Measurements from ENCODE around the gene CMIP.

The CMIP gene

GRCh38 chr16:81612351-81613163 is 167.9 kb downstream of the CMIP start:
- Histone ChIP-seq H3K4me1 (ENCODE audit: insufficient read depth, low read length) (peaks cover 5% of the 10 kb centered on the region; the same call in 1 of the 2 replicates), H3K36me3 (ENCODE audit: insufficient read depth, low read length) (peaks cover 90% of the 10 kb centered on the region), H3K27ac (ENCODE audit: low read length) (no peak overlapping the region), H3K27me3 (ENCODE audit: insufficient read depth, low read length, poor library complexity) (no peaks in the 10 kb centered on the region), H2AFZ (ENCODE audit: low read depth, low read length) (no peak overlapping the region), H3K9me3 (ENCODE audit: insufficient read depth, low read length, severe bottlenecking) (no peaks in the 10 kb centered on the region), H3K4me3 (ENCODE audit: low read depth in 1 of 2, low read length in 2 of 2) (no peak overlapping the region), H4K20me1 (ENCODE audit: insufficient read depth, low read length) (peaks cover 63% of the 10 kb centered on the region), H3K79me2 (ENCODE audit: insufficient read depth, low read length) (peaks cover 27% of the 10 kb centered on the region), H3K4me2 (ENCODE audit: insufficient read depth, low read length) (no peak overlapping the region), H3K9ac (ENCODE audit: low read depth, low read length) (no peak overlapping the region)
- DNase-seq: no peak
- TF ChIP-seq, protein P1, sequence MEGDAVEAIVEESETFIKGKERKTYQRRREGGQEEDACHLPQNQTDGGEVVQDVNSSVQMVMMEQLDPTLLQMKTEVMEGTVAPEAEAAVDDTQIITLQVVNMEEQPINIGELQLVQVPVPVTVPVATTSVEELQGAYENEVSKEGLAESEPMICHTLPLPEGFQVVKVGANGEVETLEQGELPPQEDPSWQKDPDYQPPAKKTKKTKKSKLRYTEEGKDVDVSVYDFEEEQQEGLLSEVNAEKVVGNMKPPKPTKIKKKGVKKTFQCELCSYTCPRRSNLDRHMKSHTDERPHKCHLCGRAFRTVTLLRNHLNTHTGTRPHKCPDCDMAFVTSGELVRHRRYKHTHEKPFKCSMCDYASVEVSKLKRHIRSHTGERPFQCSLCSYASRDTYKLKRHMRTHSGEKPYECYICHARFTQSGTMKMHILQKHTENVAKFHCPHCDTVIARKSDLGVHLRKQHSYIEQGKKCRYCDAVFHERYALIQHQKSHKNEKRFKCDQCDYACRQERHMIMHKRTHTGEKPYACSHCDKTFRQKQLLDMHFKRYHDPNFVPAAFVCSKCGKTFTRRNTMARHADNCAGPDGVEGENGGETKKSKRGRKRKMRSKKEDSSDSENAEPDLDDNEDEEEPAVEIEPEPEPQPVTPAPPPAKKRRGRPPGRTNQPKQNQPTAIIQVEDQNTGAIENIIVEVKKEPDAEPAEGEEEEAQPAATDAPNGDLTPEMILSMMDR (IDR thresholded peaks at IDR 0.05; ENCODE audit: borderline replicate concordance, extremely low read depth, low read length, poor library complexity, severe bottlenecking): no peak
- no peak for TF ChIP-seq EZH2 (IDR thresholded peaks at IDR 0.05; ENCODE audit: borderline replicate concordance, low read depth, low read length, severe bottlenecking)
- no peak for ATAC-seq (ENCODE audit: insufficient read depth, low read depth)

DNA sequence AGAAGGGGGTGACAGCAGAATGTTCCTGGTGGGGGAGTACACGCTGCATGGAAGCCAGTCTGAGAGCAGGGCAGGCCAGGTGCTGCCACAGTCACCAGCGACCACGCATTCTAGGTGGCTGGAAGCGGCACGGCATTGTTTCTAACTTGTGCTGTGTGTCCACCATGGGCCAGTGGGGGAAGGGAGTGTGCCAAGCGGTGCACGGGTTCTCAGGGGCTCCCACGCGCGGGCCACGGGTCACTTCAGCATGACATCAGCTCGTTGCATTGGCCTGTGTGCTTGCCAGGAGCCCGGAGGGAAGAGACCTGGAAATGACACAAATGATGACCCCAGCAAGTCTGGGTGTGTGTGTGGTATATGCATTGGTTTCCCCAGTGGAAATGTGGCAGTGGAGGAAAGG is 169.6 kb downstream of the CMIP start:
- peaks cover 5% of the 10 kb centered on the region; the same call in 1 of the 2 replicates for H3K4me1 ChIP-seq (ENCODE audit: insufficient read depth, low read length)
- H4K20me1 ChIP-seq (ENCODE audit: insufficient read depth, low read length): peaks cover 75% of the 10 kb centered on the region
- no peak overlapping the region for H3K27ac ChIP-seq (ENCODE audit: low read length)
- DNase-seq (no peak), ATAC-seq (ENCODE audit: insufficient read depth, low read depth) (no peak)
- H3K9me3 ChIP-seq (ENCODE audit: insufficient read depth, low read length, severe bottlenecking): no peaks in the 10 kb centered on the region
- H3K9ac ChIP-seq (ENCODE audit: low read depth, low read length): no peak overlapping the region
- H3K79me2 ChIP-seq (ENCODE audit: insufficient read depth, low read length): peaks cover 27% of the 10 kb centered on the region
- H2AFZ ChIP-seq (ENCODE audit: low read depth, low read length): no peak overlapping the region
- no peak overlapping the region for H3K4me2 ChIP-seq (ENCODE audit: insufficient read depth, low read length)
- H3K27me3 ChIP-seq (ENCODE audit: insufficient read depth, low read length, poor library complexity): no peaks in the 10 kb centered on the region
- peaks cover 92% of the 10 kb centered on the region for H3K36me3 ChIP-seq (ENCODE audit: insufficient read depth, low read length)
- TF ChIP-seq, protein P1 (IDR thresholded peaks at IDR 0.05; ENCODE audit: borderline replicate concordance, extremely low read depth, low read length, poor library complexity, severe bottlenecking): no peak
- no peak overlapping the region for H3K4me3 ChIP-seq (ENCODE audit: low read depth in 1 of 2, low read length in 2 of 2)

- no peak overlapping the region for H2AFZ ChIP-seq (ENCODE audit: low read depth, low read length)
- H3K36me3 ChIP-seq (ENCODE audit: insufficient read depth, low read length): peaks cover 89% of the 10 kb centered on the region
- no peak overlapping the region for H3K9ac ChIP-seq (ENCODE audit: low read depth, low read length)
- DNase-seq: no peak
- H3K4me3 ChIP-seq (ENCODE audit: low read depth in 1 of 2, low read length in 2 of 2): no peak overlapping the region
- H3K27me3 ChIP-seq (ENCODE audit: insufficient read depth, low read length, poor library complexity): no peaks in the 10 kb centered on the region
- ATAC-seq (ENCODE audit: insufficient read depth, low read depth): no peak
- peaks cover 5% of the 10 kb centered on the region; the same call in 1 of the 2 replicates for H3K4me1 ChIP-seq (ENCODE audit: insufficient read depth, low read length)
- H4K20me1 ChIP-seq (ENCODE audit: insufficient read depth, low read length): peaks cover 76% of the 10 kb centered on the region
- no peak overlapping the region for H3K4me2 ChIP-seq (ENCODE audit: insufficient read depth, low read length)
- H3K79me2 ChIP-seq (ENCODE audit: insufficient read depth, low read length): peaks cover 27% of the 10 kb centered on the region
- H3K27ac ChIP-seq (ENCODE audit: low read length): no peak overlapping the region
- no peaks in the 10 kb centered on the region for H3K9me3 ChIP-seq (ENCODE audit: insufficient read depth, low read length, severe bottlenecking)
- TF ChIP-seq, protein P1 (IDR thresholded peaks at IDR 0.05; ENCODE audit: borderline replicate concordance, extremely low read depth, low read length, poor library complexity, severe bottlenecking): no peak
- TF ChIP-seq EZH2 (IDR thresholded peaks at IDR 0.05; ENCODE audit: borderline replicate concordance, low read depth, low read length, severe bottlenecking): no peak
Measured at GRCh38 chr16:81614654-81615359, 170.2 kb downstream of the CMIP start.
